ENCODE data around the gene ADAMTS12.

DNA sequence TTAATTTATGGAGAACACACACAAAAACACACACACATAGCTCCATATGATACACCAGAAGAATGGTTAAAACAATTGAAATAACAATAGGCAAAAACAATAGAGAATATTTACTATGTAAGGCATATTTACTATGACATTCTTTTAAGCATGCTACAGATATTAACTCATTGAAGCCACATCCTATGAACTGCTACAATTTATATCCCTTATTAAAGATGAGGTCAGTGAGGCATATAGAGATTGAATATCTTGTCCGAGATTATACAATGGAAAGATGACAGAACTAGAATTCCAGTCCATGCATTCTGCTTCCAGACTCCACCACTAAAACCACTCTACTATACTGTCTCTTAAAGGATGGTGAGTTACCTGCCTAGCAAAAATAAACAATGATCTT is 60.7 kb downstream of the ADAMTS12 start:
- TF ChIP-seq, protein P1, sequence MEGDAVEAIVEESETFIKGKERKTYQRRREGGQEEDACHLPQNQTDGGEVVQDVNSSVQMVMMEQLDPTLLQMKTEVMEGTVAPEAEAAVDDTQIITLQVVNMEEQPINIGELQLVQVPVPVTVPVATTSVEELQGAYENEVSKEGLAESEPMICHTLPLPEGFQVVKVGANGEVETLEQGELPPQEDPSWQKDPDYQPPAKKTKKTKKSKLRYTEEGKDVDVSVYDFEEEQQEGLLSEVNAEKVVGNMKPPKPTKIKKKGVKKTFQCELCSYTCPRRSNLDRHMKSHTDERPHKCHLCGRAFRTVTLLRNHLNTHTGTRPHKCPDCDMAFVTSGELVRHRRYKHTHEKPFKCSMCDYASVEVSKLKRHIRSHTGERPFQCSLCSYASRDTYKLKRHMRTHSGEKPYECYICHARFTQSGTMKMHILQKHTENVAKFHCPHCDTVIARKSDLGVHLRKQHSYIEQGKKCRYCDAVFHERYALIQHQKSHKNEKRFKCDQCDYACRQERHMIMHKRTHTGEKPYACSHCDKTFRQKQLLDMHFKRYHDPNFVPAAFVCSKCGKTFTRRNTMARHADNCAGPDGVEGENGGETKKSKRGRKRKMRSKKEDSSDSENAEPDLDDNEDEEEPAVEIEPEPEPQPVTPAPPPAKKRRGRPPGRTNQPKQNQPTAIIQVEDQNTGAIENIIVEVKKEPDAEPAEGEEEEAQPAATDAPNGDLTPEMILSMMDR (IDR thresholded peaks at IDR 0.05) = no peak
- TF ChIP-seq POLR2A (IDR thresholded peaks at IDR 0.05; ENCODE audit: low read depth) (no peak), POLR2AphosphoS5 (IDR thresholded peaks at IDR 0.05) (no peak), EP300 (IDR thresholded peaks at IDR 0.05) (no peak)
